ENCODE data around the gene RABAC1. TPM values are rescaled to one million over a fixed set of nuclear protein-coding genes. Genes with fewer than 3 reads are reported as not detected.
"Not testable (repeated sequence)": the region's sequence is repeated elsewhere in the genome, so short reads cannot be mapped to it uniquely, and the experiment has no call there.

Gene RABAC1
- total RNA-seq, 1 experiment from 2014 or later: 69.1 TPM

DNA sequence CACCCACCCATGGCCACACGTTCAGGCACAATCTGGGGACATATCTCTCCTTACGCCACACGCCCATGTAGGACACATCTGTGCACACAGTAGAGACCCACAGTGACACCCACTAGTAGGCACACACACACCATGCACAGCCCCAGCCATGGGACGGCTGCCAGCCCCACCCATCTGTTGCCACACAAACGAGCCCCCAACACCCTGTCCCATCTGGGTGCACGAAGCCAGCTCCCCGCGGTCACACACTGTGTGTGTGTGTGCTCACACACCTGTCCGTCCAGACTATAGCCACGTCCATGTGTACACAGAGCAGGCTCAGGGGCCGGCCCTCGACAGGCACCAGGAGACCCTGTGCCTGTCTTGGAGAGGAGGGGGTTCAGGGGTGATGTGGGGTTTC, 41.4 kb downstream of the RABAC1 start:
- CTCF ChIA-PET: no interaction called here
- in situ Hi-C loops (cut with HindIII; ENCODE audit: low pct_unique_long_range_greater_than_20kb, low sequenced_read_pairs): no loop called here
- BruUV-seq (replicated peaks): no TSS peak

DNA sequence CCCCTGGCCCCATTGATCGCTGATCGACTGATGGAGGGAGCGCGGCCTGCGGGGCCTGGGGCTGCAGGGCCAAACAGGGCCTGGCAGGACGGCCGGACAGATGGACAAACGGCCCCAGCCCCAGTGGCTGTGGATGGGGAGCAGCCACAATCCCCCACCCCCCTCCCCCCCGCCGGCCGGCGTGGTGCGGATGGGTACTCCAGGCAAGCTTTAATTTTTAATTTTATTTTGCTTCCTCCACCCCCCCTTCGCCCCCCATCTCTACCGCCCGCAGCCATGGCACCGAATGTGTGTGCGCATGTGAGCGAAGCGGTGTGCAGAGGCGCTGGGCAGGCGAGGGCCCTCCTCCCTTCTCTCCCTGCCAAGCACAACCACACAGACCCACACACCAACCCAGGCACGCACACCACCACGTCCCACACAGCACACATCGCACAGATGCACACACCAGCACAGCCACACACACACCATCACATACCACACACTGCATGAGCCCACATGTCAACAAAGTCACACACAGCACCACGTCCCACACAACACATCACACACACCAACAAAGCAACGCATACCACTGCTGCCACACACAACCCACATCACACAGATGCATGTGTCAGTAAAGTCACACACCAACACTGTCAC, 43.2 kb downstream of the RABAC1 start:
- no peak for TF ChIP-seq CTCF (IDR thresholded peaks at IDR 0.05)
- DNase-seq (ENCODE audit: low read depth, low spot score) (no peak), ATAC-seq (no peak)
- Histone ChIP-seq H3K27me3 (ENCODE audit: control insufficient read depth, insufficient read depth, low read length) (no peaks in the 10 kb centered on the region; the same call in 1 of the 2 replicates), H3K9me3 (ENCODE audit: control insufficient read depth, insufficient read depth, low read depth, low read length) (no peaks in the 10 kb centered on the region), H3K4me1 (ENCODE audit: control insufficient read depth, insufficient read depth, low read length) (no peaks in the 10 kb centered on the region), H3K36me3 (ENCODE audit: control insufficient read depth, insufficient read depth, low read length) (no peaks in the 10 kb centered on the region), H3K27ac (ENCODE audit: low read length) (no peak overlapping the region), H3K4me3 (ENCODE audit: low read depth in 2 of 2, low read length in 2 of 2) (no peak overlapping the region)
- BruUV-seq (replicated peaks): no TSS peak
- intact Hi-C loops (cut with micrococcal nuclease; ENCODE audit: unreplicated experiment) (no loop called here), in situ Hi-C loops (cut with HindIII; ENCODE audit: low pct_unique_long_range_greater_than_20kb, low sequenced_read_pairs) (no loop called here)
- POLR2A ChIA-PET: no interaction called here
- CTCF ChIA-PET: no interaction called here

More for the DNA sequence above, 41.4 kb downstream of the RABAC1 start:
- H3K4me1 ChIP-seq (ENCODE audit: control insufficient read depth, insufficient read depth, low read length): no peaks in the 10 kb centered on the region
- no peaks in the 10 kb centered on the region for H3K9me3 ChIP-seq (ENCODE audit: control insufficient read depth, insufficient read depth, low read depth, low read length)
- no peak overlapping the region for H3K4me3 ChIP-seq (ENCODE audit: low read depth in 2 of 2, low read length in 2 of 2)
- DNase-seq (ENCODE audit: low read depth, low spot score) (no peak), ATAC-seq (no peak)
- H3K27ac ChIP-seq (ENCODE audit: low read length): no peak overlapping the region
- intact Hi-C loops (cut with micrococcal nuclease; ENCODE audit: unreplicated experiment): no loop called here
- H3K27me3 ChIP-seq (ENCODE audit: control insufficient read depth, insufficient read depth, low read length): no peaks in the 10 kb centered on the region
- TF ChIP-seq SIN3A (IDR thresholded peaks at IDR 0.05; ENCODE audit: borderline replicate concordance, insufficient read depth, low read depth, low read length) (no peak), TCF7L2 (IDR thresholded peaks at IDR 0.05; ENCODE audit: low read depth, low read length) (no peak), POLR2AphosphoS5 (IDR thresholded peaks at IDR 0.05; ENCODE audit: low read depth, low read length) (no peak)
- POLR2A ChIA-PET: no interaction called here
- no peaks in the 10 kb centered on the region for H3K36me3 ChIP-seq (ENCODE audit: control insufficient read depth, insufficient read depth, low read length)

GRCh38 chr19:41915021-41915775, 43.9 kb downstream of the RABAC1 start:
- Histone ChIP-seq H3K27me3 (ENCODE audit: control insufficient read depth, insufficient read depth, low read length) (no peaks in the 10 kb centered on the region; the same call in 1 of the 2 replicates), H3K27ac (ENCODE audit: low read length) (no peak overlapping the region), H3K9me3 (ENCODE audit: control insufficient read depth, insufficient read depth, low read depth, low read length) (no peaks in the 10 kb centered on the region), H3K4me3 (ENCODE audit: low read depth in 2 of 2, low read length in 2 of 2) (peak overlapping the region in 1 of 2 experiments; percentile 23; a peak in 1 of 4 replicates), H3K36me3 (ENCODE audit: control insufficient read depth, insufficient read depth, low read length) (no peaks in the 10 kb centered on the region), H3K4me1 (ENCODE audit: control insufficient read depth, insufficient read depth, low read length) (no peaks in the 10 kb centered on the region)
- DNase-seq (ENCODE audit: low read depth, low spot score) (no peak), ATAC-seq (no peak)
- ChIA-PET CTCF (no interaction called here), POLR2A (no interaction called here)
- in situ Hi-C loops (cut with HindIII; ENCODE audit: low pct_unique_long_range_greater_than_20kb, low sequenced_read_pairs): no loop called here
- no peak for TF ChIP-seq REST (IDR thresholded peaks at IDR 0.05; ENCODE audit: insufficient read depth in 1 of 2, low read depth in 2 of 2, low read length in 1 of 2)
- no TSS peak for BruUV-seq (replicated peaks)
- intact Hi-C loops (cut with micrococcal nuclease; ENCODE audit: unreplicated experiment): no loop called here

DNA sequence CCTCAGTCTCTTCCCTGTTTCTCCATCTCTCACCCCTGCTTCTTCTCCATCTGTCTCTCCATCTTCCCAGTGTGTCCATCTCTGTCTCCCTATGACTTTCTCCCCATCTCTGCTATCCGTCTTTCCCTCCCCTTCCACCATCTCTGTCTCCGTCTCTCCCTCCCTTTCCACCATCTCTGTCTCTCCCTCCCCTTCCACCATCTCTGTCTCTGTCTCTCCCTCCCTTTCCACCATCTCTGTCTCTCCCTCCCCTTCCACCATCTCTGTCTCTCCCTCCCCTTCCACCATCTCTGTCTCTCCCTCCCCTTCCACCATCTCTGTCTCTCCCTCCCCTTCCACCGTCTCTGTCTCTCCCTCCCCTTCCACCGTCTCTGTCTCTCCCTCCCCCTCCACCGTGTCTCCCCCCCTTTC, 44.7 kb downstream of the RABAC1 start:
- H3K4me3 ChIP-seq (ENCODE audit: low read depth in 2 of 2, low read length in 2 of 2); in situ Hi-C loops (cut with HindIII; ENCODE audit: low pct_unique_long_range_greater_than_20kb, low sequenced_read_pairs); intact Hi-C loops (cut with micrococcal nuclease; ENCODE audit: unreplicated experiment); H3K36me3 ChIP-seq (ENCODE audit: control insufficient read depth, insufficient read depth, low read length); ATAC-seq; BruUV-seq (replicated peaks); H3K9me3 ChIP-seq (ENCODE audit: control insufficient read depth, insufficient read depth, low read depth, low read length); H3K27ac ChIP-seq (ENCODE audit: low read length); DNase-seq (ENCODE audit: low read depth, low spot score); H3K27me3 ChIP-seq (ENCODE audit: control insufficient read depth, insufficient read depth, low read length); CTCF ChIA-PET; H3K4me1 ChIP-seq (ENCODE audit: control insufficient read depth, insufficient read depth, low read length); POLR2A ChIA-PET: not testable (repeated sequence)
